Peyer's patch (tissue), 4 donors: Measurements from ENCODE around the gene KCNB1. TPM values are rescaled to one million over a fixed set of nuclear protein-coding genes. Genes with fewer than 3 reads are reported as not detected.

Experiments used
- DNase-seq, 3 donors: peaks; one replicate each; pipeline ENCODE4 v3.0.0-alpha.2; 2017 to 2019
- H3K27ac ChIP-seq, 4 donors: fragments of 200-600 bp; sonication (generic); one replicate each; pipeline ENCODE4 v1.5.1; 2016 to 2019
- H3K27me3 ChIP-seq, 2 donors: fragments of 200-600 bp; sonication (generic); one replicate each; pipeline ENCODE4 v1.5.1; 2019
- H3K36me3 ChIP-seq, 3 donors: fragments of 200-600 bp; sonication (generic); one replicate each; pipeline ENCODE4 v1.5.1; 2016 to 2019
- H3K4me1 ChIP-seq, 4 donors: fragments of 200-600 bp; sonication (generic); one replicate each; pipeline ENCODE4 v1.5.1; 2016 to 2019
- H3K4me3 ChIP-seq, 4 donors: fragments of 200-600 bp; sonication (generic); 1 replicate in 3 of 4; 2 replicates in 1 of 4; pipeline ENCODE4 v1.5.1; 2016 to 2019; ENCODE audit warnings: mild to moderate bottlenecking in 1 of 4
- H3K9me3 ChIP-seq, 4 donors: fragments of 200-600 bp; sonication (generic); one replicate each; pipeline ENCODE4 v1.5.1; 2016 to 2019; ENCODE audit warnings: mild to moderate bottlenecking in 1 of 4
- POLR2A ChIP-seq, 2 donors: fragments of 450-650 bp; IDR thresholded peaks; one replicate each; pipeline ENCODE4 v1.5.1; 2017; ENCODE audit warnings: antibody characterized with exemption in 2 of 2, mild to moderate bottlenecking in 2 of 2, moderate library complexity in 2 of 2
- total RNA-seq, 4 donors: library from RNA; depleted of rRNA; stranded (reverse); fragments of >200 nt; gene quantifications; one replicate each; pipeline ENCODE4 v1.1.0, GENCODE V29; 2016
- TF ChIP-seq, protein P1 (sequence below), 6 experiments: fragments of 450-650 bp in 4 of 6; fragments of 200-600 bp in 2 of 6; sonication (generic) in 1 of 6; IDR thresholded peaks; one replicate each; pipeline ENCODE4 v1.5.1; 2017 to 2019; ENCODE audit warnings: antibody characterized with exemption in 6 of 6, mild to moderate bottlenecking in 3 of 6, moderate library complexity in 1 of 6

Gene KCNB1
- total RNA-seq, 4 donors from 2014 or later = 0.35 to 0.85 (median 0.61) TPM

DNA sequence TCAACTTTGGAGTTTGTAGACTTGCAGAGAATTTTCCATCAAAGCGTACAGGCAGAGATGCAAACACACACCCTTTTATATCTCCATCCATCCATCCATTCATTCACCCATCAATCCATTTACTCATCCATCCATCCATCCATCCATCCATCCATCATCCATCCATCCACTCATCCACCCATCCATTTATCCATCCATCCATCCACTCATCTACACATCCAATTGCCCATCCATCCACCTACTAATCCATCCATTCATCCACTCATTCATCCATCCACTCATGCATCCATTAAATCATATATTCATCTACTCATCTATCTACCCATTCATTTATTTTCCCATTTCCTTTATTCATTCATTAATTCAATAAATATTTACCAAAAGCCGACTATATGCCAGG is 52.1 kb downstream of the KCNB1 start:
- TF ChIP-seq POLR2A (IDR thresholded peaks at IDR 0.05) = no peak
- TF ChIP-seq, protein P1, sequence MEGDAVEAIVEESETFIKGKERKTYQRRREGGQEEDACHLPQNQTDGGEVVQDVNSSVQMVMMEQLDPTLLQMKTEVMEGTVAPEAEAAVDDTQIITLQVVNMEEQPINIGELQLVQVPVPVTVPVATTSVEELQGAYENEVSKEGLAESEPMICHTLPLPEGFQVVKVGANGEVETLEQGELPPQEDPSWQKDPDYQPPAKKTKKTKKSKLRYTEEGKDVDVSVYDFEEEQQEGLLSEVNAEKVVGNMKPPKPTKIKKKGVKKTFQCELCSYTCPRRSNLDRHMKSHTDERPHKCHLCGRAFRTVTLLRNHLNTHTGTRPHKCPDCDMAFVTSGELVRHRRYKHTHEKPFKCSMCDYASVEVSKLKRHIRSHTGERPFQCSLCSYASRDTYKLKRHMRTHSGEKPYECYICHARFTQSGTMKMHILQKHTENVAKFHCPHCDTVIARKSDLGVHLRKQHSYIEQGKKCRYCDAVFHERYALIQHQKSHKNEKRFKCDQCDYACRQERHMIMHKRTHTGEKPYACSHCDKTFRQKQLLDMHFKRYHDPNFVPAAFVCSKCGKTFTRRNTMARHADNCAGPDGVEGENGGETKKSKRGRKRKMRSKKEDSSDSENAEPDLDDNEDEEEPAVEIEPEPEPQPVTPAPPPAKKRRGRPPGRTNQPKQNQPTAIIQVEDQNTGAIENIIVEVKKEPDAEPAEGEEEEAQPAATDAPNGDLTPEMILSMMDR (IDR thresholded peaks at IDR 0.05) = no peak
- Histone ChIP-seq H3K27me3 (no peaks in the 10 kb centered on the region), H3K27ac (no peak overlapping the region), H3K9me3 (no peaks in the 10 kb centered on the region), H3K36me3 (no peaks in the 10 kb centered on the region), H3K4me3 (no peak overlapping the region), H3K4me1 (no peaks in the 10 kb centered on the region)
- DNase-seq = no peak

DNA sequence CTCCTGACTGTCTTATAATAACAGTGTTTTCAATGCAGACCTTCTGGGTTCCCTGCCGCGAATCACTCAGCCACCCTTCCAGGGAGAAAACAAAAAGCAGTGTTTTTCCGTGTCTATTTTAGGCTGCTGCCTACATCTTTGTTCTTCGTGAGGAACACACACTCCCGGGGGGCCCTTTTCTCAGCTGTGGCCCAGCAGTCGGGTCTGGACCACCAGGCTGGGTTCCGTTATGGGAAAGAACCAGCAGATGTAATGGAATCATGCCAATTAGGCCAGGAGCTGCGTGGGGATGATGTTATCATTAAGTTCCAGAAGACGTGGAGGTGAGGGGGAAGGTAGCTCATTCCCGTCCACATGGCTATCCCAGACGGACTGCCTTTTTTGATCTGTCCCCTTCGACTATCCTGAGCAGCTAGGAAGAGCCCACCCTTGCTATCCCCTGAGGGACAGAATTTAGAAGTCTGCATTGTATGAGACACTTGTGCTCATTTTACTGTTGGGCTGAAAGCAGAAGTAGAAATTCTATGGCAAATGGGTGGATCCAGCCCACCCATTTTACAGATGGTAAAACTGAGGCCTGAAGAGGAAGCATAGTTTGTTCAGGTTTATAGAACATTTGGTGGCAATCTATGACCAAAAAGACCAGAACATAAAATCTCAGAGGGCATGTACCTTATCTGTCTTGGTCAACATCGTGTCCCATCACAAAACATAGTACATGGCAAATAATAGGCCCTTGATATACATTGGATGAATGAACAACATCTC is 54.5 kb downstream of the KCNB1 start:
- Histone ChIP-seq H3K27me3 (no peaks in the 10 kb centered on the region), H3K4me3 (no peak overlapping the region), H3K27ac (peak overlapping the region in 1 of 4 donors; percentile 42), H3K9me3 (no peaks in the 10 kb centered on the region), H3K4me1 (no peaks in the 10 kb centered on the region), H3K36me3 (no peaks in the 10 kb centered on the region)
- no peak for TF ChIP-seq POLR2A (IDR thresholded peaks at IDR 0.05)
- TF ChIP-seq, protein P1 (IDR thresholded peaks at IDR 0.05) = no peak
- no peak for DNase-seq

DNA sequence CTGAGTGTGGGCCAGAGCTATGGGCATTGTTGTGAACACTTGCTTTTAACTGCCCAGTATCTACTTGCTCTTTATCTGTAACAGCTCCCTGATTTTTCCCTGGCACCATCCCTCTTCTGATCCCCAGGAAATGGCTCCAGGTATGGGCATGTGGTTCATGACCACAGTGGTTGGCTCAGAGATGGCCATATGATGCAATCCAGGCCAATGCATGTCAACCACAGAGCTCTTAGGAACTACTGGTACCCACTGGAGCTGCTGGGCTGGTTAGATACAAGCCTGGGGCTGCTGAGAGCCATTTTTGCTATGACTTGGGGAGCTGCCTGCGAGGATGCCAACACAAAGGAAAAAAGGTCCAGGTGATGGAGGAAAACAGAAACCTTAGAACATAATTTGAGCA is 55.6 kb downstream of the KCNB1 start:
- H3K9me3 ChIP-seq = no peaks in the 10 kb centered on the region
- H3K4me3 ChIP-seq = no peak overlapping the region
- DNase-seq = no peak
- H3K4me1 ChIP-seq = no peaks in the 10 kb centered on the region
- H3K36me3 ChIP-seq = no peaks in the 10 kb centered on the region
- peak overlapping the region in 1 of 4 donors; percentile 42 for H3K27ac ChIP-seq
- H3K27me3 ChIP-seq = no peaks in the 10 kb centered on the region
- no peak for TF ChIP-seq POLR2A (IDR thresholded peaks at IDR 0.05)
- TF ChIP-seq, protein P1 (IDR thresholded peaks at IDR 0.05) = no peak

DNA sequence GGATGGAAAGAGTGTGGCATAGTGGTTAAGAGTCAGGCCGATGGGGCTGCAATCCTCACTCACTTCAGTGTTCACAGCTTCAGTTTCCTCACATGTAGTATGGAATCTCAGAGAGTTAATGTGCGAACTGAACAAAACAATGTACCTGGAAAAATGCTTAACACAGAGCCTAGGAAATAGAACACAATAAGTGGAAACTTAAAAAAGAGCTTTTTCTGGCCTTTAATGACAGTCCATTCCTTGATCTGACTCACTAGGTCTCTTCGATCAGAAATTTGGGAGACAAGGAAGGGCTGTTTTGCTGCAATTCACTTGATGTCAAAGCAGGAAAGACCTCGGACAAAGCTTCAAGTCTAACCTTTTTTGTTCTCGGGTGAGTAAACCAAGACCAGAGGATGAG is 56.1 kb downstream of the KCNB1 start:
- Histone ChIP-seq H3K4me3 (no peak overlapping the region), H3K27ac (no peak overlapping the region), H3K9me3 (no peaks in the 10 kb centered on the region), H3K4me1 (no peaks in the 10 kb centered on the region), H3K36me3 (no peaks in the 10 kb centered on the region), H3K27me3 (no peaks in the 10 kb centered on the region)
- TF ChIP-seq POLR2A (IDR thresholded peaks at IDR 0.05) = no peak
- TF ChIP-seq, protein P1 (IDR thresholded peaks at IDR 0.05) = no peak
- no peak for DNase-seq

DNA sequence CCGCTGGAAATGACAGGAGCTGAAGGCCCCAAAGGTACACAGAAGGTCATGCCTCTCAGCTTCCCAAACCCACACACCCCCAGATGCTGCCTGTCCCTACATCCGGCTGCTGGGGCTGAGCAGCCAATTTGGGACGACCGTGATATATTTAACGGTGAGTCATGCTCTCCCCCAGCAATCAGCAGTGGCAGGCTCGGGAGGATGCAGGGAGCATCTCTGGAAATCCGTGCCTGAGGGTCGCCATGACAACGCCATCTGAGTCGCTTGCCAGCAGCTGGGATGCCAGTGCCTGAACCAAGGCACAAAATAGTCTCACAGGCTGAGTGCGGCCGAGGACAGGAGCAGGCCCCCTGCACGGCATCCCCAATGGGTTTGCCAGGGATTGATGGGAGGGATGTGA is 57.9 kb downstream of the KCNB1 start:
- no peak for TF ChIP-seq POLR2A (IDR thresholded peaks at IDR 0.05)
- TF ChIP-seq, protein P1 (IDR thresholded peaks at IDR 0.05) = no peak
- DNase-seq = no peak
- H3K27ac ChIP-seq = no peak overlapping the region

More for the DNA sequence above, 57.9 kb downstream of the KCNB1 start:
- Histone ChIP-seq H3K27me3 (no peaks in the 10 kb centered on the region), H3K4me1 (peaks cover 0 to 5% (median 0%) of the 10 kb centered on the region in 4 donors), H3K4me3 (no peak overlapping the region), H3K36me3 (no peaks in the 10 kb centered on the region), H3K9me3 (no peaks in the 10 kb centered on the region)
